Adipose tissue (tissue), 3 donors: ENCODE results near the gene C3. TPM values are rescaled to one million over a fixed set of nuclear protein-coding genes. Genes with fewer than 3 reads are reported as not detected.
"Not testable (repeated sequence)": the region's sequence is repeated elsewhere in the genome, so short reads cannot be mapped to it uniquely, and the experiment has no call there.

Experiments
- H3K27ac ChIP-seq: one replicate; pipeline ENCODE4 v1.5.1; 2013; ENCODE audit warnings: low read depth, low read length
- WGBS, 3 donors: extraction: QIAGEN DNeasy Blood & Tissue Kit; methylation state at CpG; one replicate each; pipeline ENCODE4 v1.1.7; 2013; 5-methylcytosine and 5-hydroxymethylcytosine counted together
- polyA plus RNA-seq, 3 donors: library from polyadenylated mRNA; stranded (reverse); fragments of 200-250 nt; gene quantifications; one replicate each; pipeline ENCODE4 v1.2.3, GENCODE V29; 2013
- donor health status: healthy with polysubstance abuse.
- donor health status: Bipolar disorder and iron deficiency.
- donor health status: healthy.

C3 gene
- polyA plus RNA-seq, 3 donors = 538 to 982 (median 581) TPM

- H3K27ac ChIP-seq = no peak overlapping the region
- 91 to 96% (median 93%) methylated on average over 16 of the region's 16 CpGs for WGBS, 3 donors
Measured at GRCh38 chr19:6751189-6751588, 30.7 kb upstream of the C3 start.

GRCh38 chr19:6750062-6750461, 29.6 kb upstream of the C3 start:
- H3K27ac ChIP-seq = no peak overlapping the region

GRCh38 chr19:6748543-6748942, 28.1 kb upstream of the C3 start:
- not testable (repeated sequence) for H3K27ac ChIP-seq
- 70 to 90% (median 80%) methylated on average over 10 of the region's 10 CpGs for WGBS, 3 donors

More at GRCh38 chr19:6750062-6750461, 29.6 kb upstream of the C3 start:
- WGBS, 3 donors = 62 to 80% (median 63%) methylated on average over 15 to 20 of the region's 20 CpGs

GRCh38 chr19:6745965-6746364, 25.5 kb upstream of the C3 start:
- 87 to 95% (median 91%) methylated on average over 20 to 24 of the region's 24 CpGs for WGBS, 3 donors
- no peak overlapping the region for H3K27ac ChIP-seq

- H3K27ac ChIP-seq = no peak overlapping the region
- 40 to 49% (median 42%) methylated on average over 41 of the region's 41 CpGs for WGBS, 3 donors
Measured at GRCh38 chr19:6744381-6745301, 24.2 kb upstream of the C3 start.

GRCh38 chr19:6743714-6744380, 23.4 kb upstream of the C3 start:
- no peak overlapping the region for H3K27ac ChIP-seq
- 84 to 90% (median 87%) methylated on average over 15 of the region's 15 CpGs for WGBS, 3 donors

- WGBS, 3 donors = 74 to 83% (median 82%) methylated on average over 7 of the region's 7 CpGs
Measured at GRCh38 chr19:6743066-6743465, 22.6 kb upstream of the C3 start.

GRCh38 chr19:6740589-6741343, 20.3 kb upstream of the C3 start:
- WGBS, 3 donors = 0 to 4% (median 3%) methylated on average over 34 to 46 of the region's 46 CpGs
- peak overlapping the region; percentile 17 for H3K27ac ChIP-seq

More at GRCh38 chr19:6743066-6743465, 22.6 kb upstream of the C3 start:
- no peak overlapping the region for H3K27ac ChIP-seq

GRCh38 chr19:6739883-6740588, 19.6 kb upstream of the C3 start:
- WGBS, 3 donors = 0% methylated on average over 26 to 34 of the region's 34 CpGs
- H3K27ac ChIP-seq = peak overlapping the region; percentile 91

- WGBS, 3 donors = 0 to 1% (median 1%) methylated on average over 15 to 47 of the region's 47 CpGs
Measured at GRCh38 chr19:6739390-6739882, 19.0 kb upstream of the C3 start, which contains the start of gene TRIP10. Gene TRIP10, plus strand, starts transcription at chr19:6739680. Its CDS starts 82 bp downstream, at chr19:6739762.

GRCh38 chr19:6738787-6739389, 18.4 kb upstream of the C3 start:
- WGBS, 3 donors = 5 to 10% (median 7%) methylated on average over 24 of the region's 24 CpGs

More at GRCh38 chr19:6739390-6739882, 19.0 kb upstream of the C3 start, which contains the start of gene TRIP10:
- peak within 1 kb of the TSS; percentile 91 for H3K27ac ChIP-seq

GRCh38 chr19:6737873-6738786, 17.7 kb upstream of the C3 start:
- WGBS, 3 donors = 6 to 14% (median 9%) methylated on average over 13 of the region's 13 CpGs

More at GRCh38 chr19:6738787-6739389, 18.4 kb upstream of the C3 start:
- peak overlapping the region; percentile 13 for H3K27ac ChIP-seq

GRCh38 chr19:6737284-6737872, 16.9 kb upstream of the C3 start, which contains the start of gene GPR108:
Gene GPR108, minus strand, starts transcription at chr19:6737580. Its CDS starts 4 bp downstream, at chr19:6737576.
- peak within 1 kb of the TSS; percentile 25 for H3K27ac ChIP-seq
- 0 to 1% (median 0%) methylated on average over 45 to 55 of the region's 55 CpGs for WGBS, 3 donors

More at GRCh38 chr19:6737873-6738786, 17.7 kb upstream of the C3 start:
- peak overlapping the region; percentile 25 for H3K27ac ChIP-seq

- WGBS, 3 donors = 0% methylated on average over 16 of the region's 16 CpGs
- H3K27ac ChIP-seq = no peak overlapping the region
Measured at GRCh38 chr19:6736917-6737283, 16.4 kb upstream of the C3 start.

GRCh38 chr19:6736169-6736916, 15.9 kb upstream of the C3 start:
- 21 to 25% (median 23%) methylated on average over 25 of the region's 25 CpGs for WGBS, 3 donors

More at GRCh38 chr19:6736169-6736916, 15.9 kb upstream of the C3 start:
- no peak overlapping the region for H3K27ac ChIP-seq
